ENCODE results near the gene SUSD6. TPM values are rescaled to one million over a fixed set of nuclear protein-coding genes. Genes with fewer than 3 reads are reported as not detected.

Gene SUSD6, protein sequence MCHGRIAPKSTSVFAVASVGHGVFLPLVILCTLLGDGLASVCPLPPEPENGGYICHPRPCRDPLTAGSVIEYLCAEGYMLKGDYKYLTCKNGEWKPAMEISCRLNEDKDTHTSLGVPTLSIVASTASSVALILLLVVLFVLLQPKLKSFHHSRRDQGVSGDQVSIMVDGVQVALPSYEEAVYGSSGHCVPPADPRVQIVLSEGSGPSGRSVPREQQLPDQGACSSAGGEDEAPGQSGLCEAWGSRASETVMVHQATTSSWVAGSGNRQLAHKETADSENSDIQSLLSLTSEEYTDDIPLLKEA
- 10 to 100 TPM; 24.6 to 25.1 TPM for total RNA-seq

DNA sequence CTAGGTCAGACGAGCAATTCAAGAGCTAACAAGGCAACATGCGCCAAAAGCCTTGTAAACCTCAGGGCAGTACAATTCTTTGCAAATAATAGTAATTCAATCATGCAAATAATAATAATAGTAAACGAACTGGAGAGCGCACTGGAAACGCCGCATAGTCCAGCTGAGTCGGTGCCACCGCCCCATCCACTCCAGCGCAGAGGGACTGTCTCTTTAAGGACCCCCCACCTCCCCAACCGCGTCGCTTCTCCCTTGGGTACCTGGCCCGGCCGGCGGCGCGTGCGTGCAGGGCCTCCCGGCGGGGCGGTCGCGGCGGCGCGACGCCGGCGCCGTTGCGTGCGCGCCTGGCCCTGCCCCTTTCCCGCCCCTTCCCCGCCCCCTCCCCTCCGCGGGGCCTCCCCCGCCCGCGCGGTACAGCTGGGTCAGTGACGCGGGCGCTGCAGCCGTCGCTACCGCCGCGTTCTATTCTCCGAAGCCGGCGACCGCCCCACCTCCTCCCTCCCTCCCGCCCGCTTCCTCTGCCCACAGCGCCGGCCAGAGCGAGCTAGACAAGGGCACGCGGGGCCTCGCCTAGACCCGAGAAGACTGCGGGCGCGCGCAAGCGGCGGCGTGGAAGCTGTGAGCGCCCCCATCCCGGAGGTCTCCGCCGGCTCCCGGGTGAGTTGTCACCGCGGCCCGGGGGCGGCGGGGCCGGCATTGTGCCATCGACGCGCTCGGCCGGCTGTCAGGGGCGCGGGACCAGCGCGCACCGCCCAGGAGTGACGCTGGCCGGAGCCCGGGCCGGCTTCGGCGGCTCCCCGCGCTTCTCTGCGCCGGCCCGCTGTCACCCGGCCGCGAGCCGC lies at the start of gene SUSD6:
SUSD6 (plus strand) TSS at position 425 of the 842 bp plus-strand sequence. CDS start 46,997 bp downstream, outside the sequence.
- peak within 1 kb of the TSS; percentile 73 to 99 (median 92) for H3K27ac ChIP-seq
- H3K4me1 ChIP-seq: peaks cover 56% of the 10 kb centered on the region
- no peaks in the 10 kb centered on the region for H3K27me3 ChIP-seq
- H3K36me3 ChIP-seq (replicated peaks in 1 of 2; ENCODE audit: insufficient read depth in 1 of 2, low read depth in 2 of 2): no peaks in the 10 kb centered on the region
- WGBS, 2 donors: 0 to 1% methylated on average over 9 to 57 of the region's 105 CpGs
- DNase-seq (peak; percentile 90 to 94 (median 92)), ATAC-seq (peak; percentile 93)
- intact Hi-C loops (cut with DNase I): loop anchor here (10.0 kb wide), 1 partner anchor 53 kb away; no protein-coding TSS in a partner anchor
- peak; percentile 55 to 76 (median 63) for TF ChIP-seq POLR2A (IDR thresholded peaks at IDR 0.05)
- TF ChIP-seq, protein P1, sequence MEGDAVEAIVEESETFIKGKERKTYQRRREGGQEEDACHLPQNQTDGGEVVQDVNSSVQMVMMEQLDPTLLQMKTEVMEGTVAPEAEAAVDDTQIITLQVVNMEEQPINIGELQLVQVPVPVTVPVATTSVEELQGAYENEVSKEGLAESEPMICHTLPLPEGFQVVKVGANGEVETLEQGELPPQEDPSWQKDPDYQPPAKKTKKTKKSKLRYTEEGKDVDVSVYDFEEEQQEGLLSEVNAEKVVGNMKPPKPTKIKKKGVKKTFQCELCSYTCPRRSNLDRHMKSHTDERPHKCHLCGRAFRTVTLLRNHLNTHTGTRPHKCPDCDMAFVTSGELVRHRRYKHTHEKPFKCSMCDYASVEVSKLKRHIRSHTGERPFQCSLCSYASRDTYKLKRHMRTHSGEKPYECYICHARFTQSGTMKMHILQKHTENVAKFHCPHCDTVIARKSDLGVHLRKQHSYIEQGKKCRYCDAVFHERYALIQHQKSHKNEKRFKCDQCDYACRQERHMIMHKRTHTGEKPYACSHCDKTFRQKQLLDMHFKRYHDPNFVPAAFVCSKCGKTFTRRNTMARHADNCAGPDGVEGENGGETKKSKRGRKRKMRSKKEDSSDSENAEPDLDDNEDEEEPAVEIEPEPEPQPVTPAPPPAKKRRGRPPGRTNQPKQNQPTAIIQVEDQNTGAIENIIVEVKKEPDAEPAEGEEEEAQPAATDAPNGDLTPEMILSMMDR (IDR thresholded peaks at IDR 0.05): peak in 1 of 7 experiments; percentile 22
- no peaks in the 10 kb centered on the region for H3K9me3 ChIP-seq
- peak within 1 kb of the TSS; percentile 7 to 51 for H3K4me3 ChIP-seq

- Histone ChIP-seq H3K27ac (no peak overlapping the region), H3K4me3 (no peak overlapping the region), H3K4me1 (no peaks in the 10 kb centered on the region), H3K27me3 (no peaks in the 10 kb centered on the region), H3K9me3 (no peaks in the 10 kb centered on the region), H3K36me3 (replicated peaks in 1 of 2; ENCODE audit: insufficient read depth in 1 of 2, low read depth in 2 of 2) (no peaks in the 10 kb centered on the region)
- no peak for DNase-seq
- intact Hi-C loops (cut with DNase I): no loop called here
- TF ChIP-seq, protein P1 (IDR thresholded peaks at IDR 0.05): no peak
- no peak for ATAC-seq
Observed at GRCh38 chr14:69561893-69562292, 49.5 kb upstream of the SUSD6 start.

- H3K36me3 ChIP-seq (replicated peaks in 1 of 2; ENCODE audit: insufficient read depth in 1 of 2, low read depth in 2 of 2): no peaks in the 10 kb centered on the region
- DNase-seq: no peak
- ATAC-seq: no peak
- H3K4me3 ChIP-seq: no peak overlapping the region
- H3K9me3 ChIP-seq: no peaks in the 10 kb centered on the region
- WGBS, 2 donors: 81 to 82% methylated on average over 5 of the region's 5 CpGs
- H3K4me1 ChIP-seq: peaks cover 14% of the 10 kb centered on the region
- no peak overlapping the region for H3K27ac ChIP-seq
- peaks cover 0 to 3% of the 10 kb centered on the region in 2 donors for H3K27me3 ChIP-seq
- intact Hi-C loops (cut with DNase I): no loop called here
- no peak for TF ChIP-seq POLR2A (IDR thresholded peaks at IDR 0.05)
- TF ChIP-seq, protein P1 (IDR thresholded peaks at IDR 0.05): no peak
Observed at GRCh38 chr14:69567563-69567962, 43.8 kb upstream of the SUSD6 start.

GRCh38 chr14:69569859-69570258 lies 41.5 kb upstream of the SUSD6 start:
- Histone ChIP-seq H3K4me1 (peaks cover 32% of the 10 kb centered on the region), H3K36me3 (replicated peaks in 1 of 2; ENCODE audit: insufficient read depth in 1 of 2, low read depth in 2 of 2) (no peaks in the 10 kb centered on the region), H3K27ac (no peak overlapping the region), H3K4me3 (no peak overlapping the region), H3K27me3 (peaks cover 0 to 17% of the 10 kb centered on the region in 2 donors), H3K9me3 (no peaks in the 10 kb centered on the region)
- intact Hi-C loops (cut with DNase I): no loop called here
- no peak for TF ChIP-seq POLR2A (IDR thresholded peaks at IDR 0.05)
- WGBS, 2 donors: 46 to 62% methylated on average over 2 of the region's 2 CpGs
- DNase-seq (no peak), ATAC-seq (no peak)

- Histone ChIP-seq H3K4me1 (peaks cover 32% of the 10 kb centered on the region), H3K9me3 (no peaks in the 10 kb centered on the region), H3K27me3 (peaks cover 0 to 22% of the 10 kb centered on the region in 2 donors), H3K36me3 (replicated peaks in 1 of 2; ENCODE audit: insufficient read depth in 1 of 2, low read depth in 2 of 2) (no peaks in the 10 kb centered on the region), H3K27ac (no peak overlapping the region), H3K4me3 (no peak overlapping the region)
- no peak for ATAC-seq
- TF ChIP-seq, protein P1 (IDR thresholded peaks at IDR 0.05): no peak
- no peak for TF ChIP-seq POLR2A (IDR thresholded peaks at IDR 0.05)
- DNase-seq: no peak
- intact Hi-C loops (cut with DNase I): no loop called here
- WGBS, 2 donors: 57 to 72% methylated on average over 7 of the region's 7 CpGs
Observed at GRCh38 chr14:69570836-69571330, 40.5 kb upstream of the SUSD6 start.
